ENCODE measurements around the gene FAM184A. TPM values are rescaled to one million over a fixed set of nuclear protein-coding genes. Genes with fewer than 3 reads are reported as not detected.
A peak's percentile ranks its signal among the peaks of the same experiment; 100 is the strongest.

The FAM184A gene
- total and polyA plus RNA-seq, 2 of the 13 experiments (the other 11 are each of a cell fraction or from before 2014, with no cell fraction given), result 7.0 to 18.0 TPM

DNA sequence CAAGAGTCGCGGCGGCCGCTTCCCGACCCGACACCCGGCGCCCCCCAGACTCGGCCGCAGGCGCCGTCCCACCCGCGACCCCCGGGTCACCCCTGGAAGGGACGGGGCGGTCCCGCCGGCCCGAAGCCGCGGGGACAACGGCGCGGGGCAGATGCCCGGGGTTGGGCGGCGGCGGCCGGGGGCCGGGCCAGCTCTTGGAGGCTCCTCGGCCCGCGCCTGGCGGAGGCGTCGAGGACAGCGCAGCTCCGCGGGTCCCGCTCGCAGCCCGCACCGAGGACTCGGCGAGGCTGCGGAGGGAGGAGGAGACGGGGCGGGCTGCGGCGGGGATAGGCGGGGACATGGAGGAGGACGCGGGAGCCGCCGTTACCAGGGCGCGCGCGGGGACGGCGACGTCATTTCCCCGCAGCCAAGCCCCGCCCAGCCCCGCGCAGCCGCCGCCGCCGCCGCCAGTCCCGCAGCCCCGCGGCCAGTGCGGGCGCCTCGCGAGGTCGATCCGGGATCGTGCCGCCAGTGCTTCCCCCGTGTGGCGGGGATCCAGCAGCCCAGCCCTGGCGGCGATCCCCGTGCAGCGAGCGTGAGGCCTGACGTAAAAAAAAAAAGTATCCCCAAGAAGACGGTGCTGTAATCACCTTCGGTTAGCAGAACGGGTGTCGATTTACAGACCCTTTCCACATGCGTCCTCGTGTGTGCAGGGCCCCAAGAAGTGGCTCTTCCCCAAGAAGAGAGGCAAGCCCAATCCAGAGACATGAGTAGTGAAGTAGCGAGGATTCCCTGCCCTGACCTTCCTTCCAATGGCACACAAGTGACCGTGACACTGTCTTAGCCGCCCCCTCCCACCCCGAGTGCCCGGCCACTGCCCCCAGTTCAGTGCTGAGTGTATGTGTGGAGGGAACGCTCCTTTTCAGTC lies at the start of gene FAM184A (continued):
- TF ChIP-seq ATF6 (CRISPR knock-in tag; conservative IDR thresholded peaks at IDR 0.05) (0 out of 2 replicates have a peak, but pooled peaks have one; percentile 87), ELF4 (CRISPR knock-in tag; IDR thresholded peaks at IDR 0.05; ENCODE audit: borderline replicate concordance) (no peak), CENPBD1 (CRISPR knock-in tag; IDR thresholded peaks at IDR 0.05; ENCODE audit: borderline replicate concordance, low read depth) (no peak; the same call in 1 of the 2 replicates), MEIS1 (CRISPR knock-in tag; IDR thresholded peaks at IDR 0.05; ENCODE audit: borderline replicate concordance) (no peak), ZBTB1 (CRISPR knock-in tag; IDR thresholded peaks at IDR 0.05; ENCODE audit: borderline replicate concordance) (peak; percentile 83; the same call in 1 of the 2 replicates), NR2F2 (IDR thresholded peaks at IDR 0.05; ENCODE audit: borderline replicate concordance, low read depth) (no peak), HES4 (CRISPR knock-in tag; IDR thresholded peaks at IDR 0.05; ENCODE audit: borderline replicate concordance) (peak; percentile 97), PHF20 (CRISPR knock-in tag; IDR thresholded peaks at IDR 0.05) (0 out of 2 replicates have a peak, but pooled peaks have one; percentile 14), MBD4 (IDR thresholded peaks at IDR 0.05; ENCODE audit: borderline replicate concordance, low read length) (no peak), ETV5 (CRISPR knock-in tag; IDR thresholded peaks at IDR 0.05; ENCODE audit: borderline replicate concordance) (no peak), MLLT10 (CRISPR knock-in tag; IDR thresholded peaks at IDR 0.05) (no peak), ZNF205 (CRISPR knock-in tag; IDR thresholded peaks at IDR 0.05) (no peak), HOMEZ (CRISPR knock-in tag; IDR thresholded peaks at IDR 0.05; ENCODE audit: low read depth) (no peak), ZNF549 (CRISPR knock-in tag; IDR thresholded peaks at IDR 0.05) (no peak), CEBPB (IDR thresholded peaks at IDR 0.05; ENCODE audit: borderline replicate concordance, low read depth, low read length) (no peak), SAFB2 (CRISPR knock-in tag; IDR thresholded peaks at IDR 0.05; ENCODE audit: borderline replicate concordance, low read depth) (0 out of 2 replicates have a peak, but pooled peaks have one; percentile 4), RFX1 (IDR thresholded peaks at IDR 0.05) (no peak), PHB2 (IDR thresholded peaks at IDR 0.05; ENCODE audit: partially characterized antibody) (no peak), XRCC5 (optimal IDR thresholded peaks at IDR 0.05; ENCODE audit: low read length) (peak; percentile 84), REXO4 (CRISPR knock-in tag; IDR thresholded peaks at IDR 0.05; ENCODE audit: borderline replicate concordance) (0 out of 2 replicates have a peak, but pooled peaks have one; percentile 9), SRSF9 (IDR thresholded peaks at IDR 0.05; ENCODE audit: borderline replicate concordance, insufficient read depth, low read depth, low read length, poor library complexity, severe bottlenecking) (no peak)
- TF ChIP-seq, protein P1, sequence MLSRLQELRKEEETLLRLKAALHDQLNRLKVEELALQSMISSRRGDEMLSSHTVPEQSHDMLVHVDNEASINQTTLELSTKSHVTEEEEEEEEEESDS (CRISPR knock-in tag; IDR thresholded peaks at IDR 0.05; ENCODE audit: borderline replicate concordance), result no peak
- TF ChIP-seq, protein P2, sequence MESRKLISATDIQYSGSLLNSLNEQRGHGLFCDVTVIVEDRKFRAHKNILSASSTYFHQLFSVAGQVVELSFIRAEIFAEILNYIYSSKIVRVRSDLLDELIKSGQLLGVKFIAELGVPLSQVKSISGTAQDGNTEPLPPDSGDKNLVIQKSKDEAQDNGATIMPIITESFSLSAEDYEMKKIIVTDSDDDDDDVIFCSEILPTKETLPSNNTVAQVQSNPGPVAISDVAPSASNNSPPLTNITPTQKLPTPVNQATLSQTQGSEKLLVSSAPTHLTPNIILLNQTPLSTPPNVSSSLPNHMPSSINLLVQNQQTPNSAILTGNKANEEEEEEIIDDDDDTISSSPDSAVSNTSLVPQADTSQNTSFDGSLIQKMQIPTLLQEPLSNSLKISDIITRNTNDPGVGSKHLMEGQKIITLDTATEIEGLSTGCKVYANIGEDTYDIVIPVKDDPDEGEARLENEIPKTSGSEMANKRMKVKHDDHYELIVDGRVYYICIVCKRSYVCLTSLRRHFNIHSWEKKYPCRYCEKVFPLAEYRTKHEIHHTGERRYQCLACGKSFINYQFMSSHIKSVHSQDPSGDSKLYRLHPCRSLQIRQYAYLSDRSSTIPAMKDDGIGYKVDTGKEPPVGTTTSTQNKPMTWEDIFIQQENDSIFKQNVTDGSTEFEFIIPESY (CRISPR knock-in tag; IDR thresholded peaks at IDR 0.05), result 0 out of 2 replicates have a peak, but pooled peaks have one; percentile 14
